Erythroblast (primary cell): Measurements from ENCODE around the gene UNC5A.
"Not testable (repeated sequence)": the region's sequence is repeated elsewhere in the genome, so short reads cannot be mapped to it uniquely, and the experiment has no call there.

ENCODE experiments used
- GATA1 ChIP-seq: IDR thresholded peaks from 2 replicates; pipeline ENCODE4 v1.6.1; 2011; ENCODE audit warnings: low read depth, mild to moderate bottlenecking, control low read depth, low read length, moderate library complexity
- POLR2A ChIP-seq: IDR thresholded peaks from 2 replicates; pipeline ENCODE4 v1.6.1; 2011; ENCODE audit warnings: mild to moderate bottlenecking, low read length

GRCh38 chr5:176872586-176872985 lies 62.2 kb downstream of the UNC5A start:
- not testable (repeated sequence) for TF ChIP-seq POLR2A, GATA1
